T-helper 1 cell (primary cell): ENCODE results near the gene MICOS13.

Experiments
- DNase-seq, 5 donors: peaks; one replicate each; pipeline ENCODE4 v3.0.0-alpha.2; 2012 to 2020

MICOS13 gene

GRCh38 chr19:5666921-5667610 is 13.2 kb downstream of the MICOS13 start:
- DNase-seq = no peak

- no peak for DNase-seq
Observed at GRCh38 chr19:5665781-5666513, 14.4 kb downstream of the MICOS13 start.

- no peak for DNase-seq
Observed at GRCh38 chr19:5664515-5664914, 15.8 kb downstream of the MICOS13 start.

- no peak for DNase-seq
Observed at GRCh38 chr19:5663904-5664303, 16.4 kb downstream of the MICOS13 start.

- DNase-seq = no peak
Observed at GRCh38 chr19:5661483-5661882, 18.8 kb downstream of the MICOS13 start.

GRCh38 chr19:5655412-5655811 is 24.9 kb downstream of the MICOS13 start:
- DNase-seq = no peak

GRCh38 chr19:5654931-5655330 is 25.4 kb downstream of the MICOS13 start:
- DNase-seq = no peak

- DNase-seq = no peak
Observed at GRCh38 chr19:5652261-5652660, 28.1 kb downstream of the MICOS13 start.

- DNase-seq = no peak
Observed at GRCh38 chr19:5651361-5651760, 29.0 kb downstream of the MICOS13 start.

- DNase-seq = no peak
Observed at GRCh38 chr19:5648464-5648863, 31.9 kb downstream of the MICOS13 start.

GRCh38 chr19:5646703-5647102 is 33.6 kb downstream of the MICOS13 start:
- no peak for DNase-seq

GRCh38 chr19:5645409-5645808 is 34.9 kb downstream of the MICOS13 start:
- DNase-seq = no peak

- DNase-seq = no peak
Observed at GRCh38 chr19:5644037-5644436, 36.3 kb downstream of the MICOS13 start.

GRCh38 chr19:5643060-5643459 is 37.3 kb downstream of the MICOS13 start:
- no peak for DNase-seq

- DNase-seq = no peak
Observed at GRCh38 chr19:5642204-5642603, 38.1 kb downstream of the MICOS13 start.

- no peak for DNase-seq
Observed at GRCh38 chr19:5641171-5641570, 39.1 kb downstream of the MICOS13 start.

- no peak for DNase-seq
Observed at GRCh38 chr19:5637971-5638370, 42.3 kb downstream of the MICOS13 start.

GRCh38 chr19:5635427-5635826 is 44.9 kb downstream of the MICOS13 start:
- DNase-seq = no peak

- no peak for DNase-seq
Observed at GRCh38 chr19:5632657-5633056, 47.7 kb downstream of the MICOS13 start.

GRCh38 chr19:5632241-5632612 is 48.1 kb downstream of the MICOS13 start:
- no peak for DNase-seq

GRCh38 chr19:5631567-5632240 is 48.6 kb downstream of the MICOS13 start:
- DNase-seq = no peak

- DNase-seq = no peak
Observed at GRCh38 chr19:5628919-5629481, 51.3 kb downstream of the MICOS13 start.

- DNase-seq = no peak
Observed at GRCh38 chr19:5628461-5628860, 51.9 kb downstream of the MICOS13 start.
